Superior temporal gyrus (tissue), 1 donor: Measurements from ENCODE around the gene EVI5L.

Experiments used
- DNase-seq: peaks from one replicate; pipeline ENCODE4 v3.0.0-alpha.2; 2016; ENCODE audit errors: extremely low spot score

EVI5L gene

GRCh38 chr19:7894612-7895309 lies 64.7 kb downstream of the EVI5L start:
- no peak for DNase-seq

DNA sequence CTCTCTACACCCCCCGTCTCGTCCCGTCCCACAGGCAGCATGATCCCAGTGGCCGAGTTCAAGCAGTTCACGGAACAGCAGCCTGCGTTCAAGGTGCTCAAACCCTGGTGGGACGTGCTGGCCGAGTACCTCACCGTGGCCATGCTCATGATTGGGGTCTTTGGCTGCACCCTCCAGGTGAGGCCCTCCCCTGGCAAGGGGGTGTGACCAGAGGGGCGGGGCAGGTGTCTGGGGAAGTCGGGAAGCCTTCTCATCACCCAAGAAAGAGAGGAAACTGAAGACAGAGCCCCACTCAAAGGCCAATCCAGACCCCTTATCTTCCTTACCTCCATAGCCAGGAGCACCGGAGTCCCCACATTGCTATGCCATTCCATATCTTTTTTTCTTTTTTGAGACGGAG lies 65.5 kb downstream of the EVI5L start:
- no peak for DNase-seq

DNA sequence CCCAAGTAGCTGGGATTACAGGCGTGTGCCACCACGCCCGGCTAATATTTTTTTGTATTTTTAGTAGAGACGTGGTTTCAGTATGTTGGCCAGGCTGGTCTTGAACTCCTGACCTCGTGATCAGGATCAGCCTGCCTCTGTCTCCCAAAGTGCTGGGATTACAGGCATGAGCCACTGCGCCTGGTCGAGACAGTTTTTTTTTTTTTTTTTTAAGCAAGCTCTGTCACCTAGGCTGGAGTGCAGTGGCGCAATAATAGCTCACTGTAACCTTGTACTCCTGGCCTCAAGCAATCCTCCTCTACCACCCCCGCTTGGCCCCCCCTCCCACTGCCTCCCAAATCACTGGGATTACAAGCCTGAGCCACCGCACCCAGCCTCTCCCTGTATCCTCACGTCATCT lies 67.3 kb downstream of the EVI5L start:
- DNase-seq = no peak

DNA sequence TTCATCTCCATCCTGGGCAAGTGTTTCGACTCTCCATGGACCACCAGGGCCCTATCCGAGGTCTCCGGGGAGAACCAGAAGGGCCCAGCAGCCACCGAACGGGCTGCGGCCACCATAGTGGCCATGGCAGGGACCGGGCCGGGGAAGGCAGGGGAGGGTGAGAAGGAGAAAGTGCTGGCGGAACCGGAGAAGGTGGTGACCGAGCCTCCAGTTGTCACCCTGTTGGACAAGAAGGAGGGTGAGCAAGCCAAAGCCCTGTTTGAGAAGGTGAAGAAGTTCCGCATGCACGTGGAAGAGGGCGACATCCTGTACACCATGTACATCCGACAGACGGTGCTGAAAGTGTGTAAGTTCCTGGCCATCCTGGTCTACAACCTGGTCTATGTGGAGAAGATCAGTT lies 68.9 kb downstream of the EVI5L start:
- DNase-seq = no peak

GRCh38 chr19:7899751-7900378 lies 69.8 kb downstream of the EVI5L start:
- no peak for DNase-seq

DNA sequence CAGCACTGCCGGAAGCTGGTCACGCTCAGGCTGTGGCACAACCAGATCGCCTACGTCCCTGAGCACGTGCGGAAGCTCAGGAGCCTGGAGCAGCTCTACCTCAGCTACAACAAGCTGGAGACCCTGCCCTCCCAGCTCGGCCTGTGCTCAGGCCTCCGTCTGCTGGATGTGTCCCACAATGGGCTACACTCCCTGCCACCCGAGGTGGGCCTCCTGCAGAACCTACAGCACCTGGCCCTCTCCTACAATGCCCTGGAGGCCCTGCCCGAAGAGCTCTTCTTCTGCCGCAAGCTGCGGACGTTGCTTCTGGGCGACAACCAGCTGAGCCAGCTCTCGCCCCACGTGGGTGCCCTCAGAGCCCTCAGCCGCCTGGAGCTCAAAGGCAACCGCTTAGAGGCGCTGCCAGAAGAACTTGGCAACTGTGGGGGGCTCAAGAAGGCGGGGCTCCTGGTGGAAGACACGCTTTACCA lies 70.4 kb downstream of the EVI5L start:
- DNase-seq = no peak

DNA sequence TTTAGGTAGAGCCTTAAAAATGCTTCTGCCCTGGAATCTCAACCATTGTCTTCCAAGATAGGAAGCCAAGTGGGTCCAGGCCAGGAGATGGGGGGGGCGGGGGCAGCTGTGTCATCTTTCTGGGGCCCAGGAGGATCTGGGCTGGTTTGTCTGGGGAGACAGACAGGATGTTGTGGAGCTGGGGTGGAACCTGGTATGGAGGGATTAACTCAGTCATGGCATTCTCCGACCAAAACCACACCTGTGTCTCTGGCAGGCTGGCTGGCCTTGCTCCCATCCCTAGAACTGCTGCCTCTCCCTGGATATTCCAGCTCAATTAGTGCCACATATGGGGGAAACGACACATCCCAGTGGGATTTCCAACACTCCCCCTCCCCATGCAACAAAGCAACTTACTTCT lies 70.9 kb downstream of the EVI5L start:
- no peak for DNase-seq

DNA sequence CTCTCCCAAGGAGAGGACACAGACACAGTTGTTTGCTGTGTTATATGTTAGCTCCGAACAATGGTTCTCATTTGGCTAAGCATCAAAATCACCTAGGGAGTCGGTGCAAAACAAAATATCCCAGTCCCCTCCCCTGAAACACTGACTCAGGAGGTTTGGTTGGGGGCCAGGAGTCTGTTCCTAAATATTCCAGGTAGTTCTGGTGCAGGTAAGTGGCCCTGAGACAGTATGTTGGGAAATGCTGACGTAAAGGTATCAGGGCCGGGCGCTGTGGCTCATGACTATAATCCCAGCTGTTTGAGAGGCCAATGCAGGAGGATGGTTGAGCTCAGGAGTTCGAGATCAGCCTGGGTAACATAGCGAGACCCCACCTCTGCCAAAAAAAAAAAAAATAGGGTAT lies 71.3 kb downstream of the EVI5L start:
- DNase-seq = no peak

GRCh38 chr19:7902796-7903243 lies 72.8 kb downstream of the EVI5L start:
- no peak for DNase-seq

DNA sequence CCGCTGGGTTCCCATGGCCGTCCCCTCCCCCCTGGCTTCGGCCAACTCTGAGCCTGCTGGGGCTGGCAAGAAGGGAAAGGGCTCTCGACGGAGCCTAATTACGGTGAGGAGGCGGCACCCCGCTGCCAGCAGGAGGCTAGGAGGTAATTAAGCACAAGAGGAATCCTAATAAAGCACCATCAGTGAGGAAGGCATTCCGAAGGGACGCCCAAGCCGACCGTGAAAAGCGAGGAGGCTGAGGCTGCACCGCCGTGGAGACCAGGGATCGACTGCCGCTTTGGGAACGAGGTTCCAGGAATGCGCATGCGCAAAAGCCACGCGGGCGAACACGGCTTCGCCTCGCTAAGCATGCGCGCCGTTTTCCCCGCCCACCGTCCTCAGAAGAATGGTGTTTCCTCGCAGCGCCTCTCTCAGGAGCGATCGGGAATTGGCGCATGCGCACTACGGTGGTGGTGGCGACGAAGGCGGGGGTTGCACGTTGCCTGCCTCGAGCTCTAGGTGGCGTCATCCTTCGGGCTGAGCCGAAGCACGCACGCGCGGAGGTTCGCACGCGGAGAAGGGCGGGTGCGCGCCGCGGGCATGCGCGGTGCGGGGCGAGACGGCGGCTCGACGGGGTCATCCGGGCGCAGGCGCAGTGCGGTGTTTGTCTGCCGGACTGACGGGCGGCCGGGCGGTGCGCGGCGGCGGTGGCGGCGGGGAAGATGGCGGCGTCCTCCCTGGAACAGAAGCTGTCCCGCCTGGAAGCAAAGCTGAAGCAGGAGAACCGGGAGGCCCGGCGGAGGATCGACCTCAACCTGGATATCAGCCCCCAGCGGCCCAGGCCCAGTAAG lies 73.4 kb downstream of the EVI5L start, which contains the start of gene MAP2K7:
Gene MAP2K7 (plus strand): TSS at position 634 of the 830 bp plus-strand sequence. CDS start 68 bp downstream, at position 702.
- DNase-seq = peak; percentile 99

DNA sequence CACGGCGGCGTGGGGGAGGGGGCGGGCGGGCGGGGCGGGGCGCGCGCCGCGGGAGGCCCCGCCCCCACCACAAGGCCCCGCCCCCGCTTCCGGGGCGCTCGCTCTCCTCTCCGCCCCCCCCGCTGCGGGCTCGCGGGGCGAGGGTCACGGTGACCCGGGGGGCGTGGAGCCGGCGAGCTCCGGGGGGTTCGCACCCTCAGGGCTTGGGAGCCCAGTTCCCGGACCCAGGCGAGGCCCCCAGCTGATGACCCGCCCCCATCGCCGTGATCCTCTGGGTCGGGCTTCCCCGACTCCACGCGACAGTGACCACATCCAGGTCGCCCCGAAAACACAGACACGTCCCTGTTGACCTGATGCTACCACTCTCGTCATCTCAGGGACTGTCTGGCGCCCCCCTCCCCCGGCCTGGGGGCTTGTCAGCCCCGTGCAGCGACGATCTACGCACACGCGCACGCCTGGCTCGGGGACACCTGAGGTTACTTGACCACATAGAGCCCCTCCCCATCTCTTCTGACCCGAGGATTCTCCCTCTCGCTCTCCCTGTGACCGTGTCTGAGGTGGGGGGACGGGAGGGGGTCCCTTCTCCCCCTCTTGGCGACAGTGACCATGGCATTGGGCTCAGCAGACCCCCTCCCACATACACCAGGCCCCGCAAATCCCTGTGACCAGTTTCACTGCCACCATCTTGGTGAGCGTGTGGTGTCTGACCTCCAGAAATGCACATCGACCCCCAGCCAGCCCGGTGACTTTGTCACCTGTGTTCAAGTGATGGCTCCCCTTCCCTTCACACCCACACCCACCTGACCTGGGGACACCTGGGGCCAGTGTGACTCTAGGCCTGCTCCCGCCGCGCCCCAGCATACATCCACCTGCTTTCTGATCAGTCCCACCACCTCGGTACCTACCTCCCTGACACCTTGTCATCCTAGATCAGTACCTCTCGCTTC lies 74.3 kb downstream of the EVI5L start:
- no peak for DNase-seq

DNA sequence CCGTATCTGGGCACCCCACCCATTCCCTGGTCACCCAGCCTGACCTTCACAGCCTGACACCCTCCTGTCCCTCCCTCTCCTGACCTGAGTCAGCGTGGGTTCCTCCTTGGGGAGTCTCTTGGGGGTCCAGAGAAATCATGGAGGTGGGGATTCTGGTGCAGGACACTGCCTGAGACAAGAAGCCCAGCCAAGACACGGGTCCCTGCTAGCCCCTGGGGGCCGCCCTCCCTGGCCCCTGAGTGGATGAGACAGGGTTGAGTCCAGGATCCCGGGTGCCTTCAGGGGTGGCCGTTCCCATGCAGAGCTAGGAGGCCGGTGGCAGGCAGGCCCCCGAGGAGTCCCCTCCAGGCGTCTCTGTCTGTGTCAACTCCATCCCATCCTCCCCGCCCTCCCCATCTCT lies 75.2 kb downstream of the EVI5L start:
- no peak for DNase-seq

DNA sequence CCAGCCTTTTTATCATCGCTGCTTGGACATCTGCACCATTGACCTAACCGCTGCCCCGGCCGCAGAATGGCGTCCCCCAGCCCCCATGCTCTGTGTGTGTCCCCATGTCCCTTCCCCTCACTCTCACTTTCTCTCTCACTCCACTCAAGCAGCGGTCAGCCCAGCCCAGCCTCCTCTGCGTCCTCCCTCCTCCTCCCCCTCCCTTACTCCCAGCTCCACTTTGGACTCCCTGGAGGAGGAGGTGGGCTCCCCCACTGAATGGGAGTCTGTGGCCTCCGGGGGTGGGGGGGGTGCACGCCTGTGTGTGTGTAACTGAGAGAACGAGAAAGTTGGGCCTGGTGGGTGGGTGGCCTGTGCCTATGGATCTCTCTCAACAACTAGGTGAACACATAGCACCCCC lies 75.8 kb downstream of the EVI5L start:
- DNase-seq = no peak

- no peak for DNase-seq
These were observed 77.1 kb downstream of the EVI5L start for GRCh38 chr19:7907122-7907521.

DNA sequence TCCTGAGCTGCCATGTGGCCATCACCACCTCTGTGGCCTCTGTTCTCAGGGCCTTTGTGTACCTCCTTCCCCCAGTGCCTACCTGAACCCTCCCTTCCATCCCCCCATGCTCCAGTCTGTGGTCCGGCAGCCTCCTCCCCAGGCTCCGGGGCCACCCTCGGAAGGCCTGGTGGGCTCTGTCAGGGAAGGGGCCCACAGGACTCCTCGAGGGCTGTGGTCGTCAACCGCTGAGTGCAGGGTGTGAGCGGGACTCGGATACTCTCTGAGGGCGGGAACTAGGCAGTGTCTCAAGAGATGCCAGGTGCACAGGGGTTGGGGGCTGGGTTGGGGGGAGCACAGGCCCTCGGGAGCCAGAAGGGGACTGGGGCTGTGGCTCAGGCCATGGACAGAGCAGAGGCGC lies 77.5 kb downstream of the EVI5L start:
- DNase-seq = no peak

GRCh38 chr19:7908078-7908699 lies 78.2 kb downstream of the EVI5L start:
- DNase-seq = no peak

- DNase-seq = no peak
These were observed 78.9 kb downstream of the EVI5L start for GRCh38 chr19:7908742-7909461.

- DNase-seq = no peak
These were observed 79.6 kb downstream of the EVI5L start for GRCh38 chr19:7909471-7910067.

- DNase-seq = no peak
These were observed 80.5 kb downstream of the EVI5L start for GRCh38 chr19:7910321-7911161.
